ENCODE measurements around the gene ENTPD1. TPM values are rescaled to one million over a fixed set of nuclear protein-coding genes. Genes with fewer than 3 reads are reported as not detected.
"Not testable (repeated sequence)": the region's sequence is repeated elsewhere in the genome, so short reads cannot be mapped to it uniquely, and the experiment has no call there.

The ENTPD1 gene
- total RNA-seq, 2 donors from 2014 or later = 5.4 to 13.8 TPM

GRCh38 chr10:95847007-95847406 lies 91.0 kb downstream of the ENTPD1 start:
- Mint-ChIP-seq H3K27ac (no peak overlapping the region), H3K36me3 (ENCODE audit: low read depth) (no peaks in the 10 kb centered on the region), H3K4me3 (no peak overlapping the region), H3K27me3 (peaks cover 14% of the 10 kb centered on the region), H3K4me1 (peaks cover 2% of the 10 kb centered on the region)
- ATAC-seq = no peak
- no peak for DNase-seq
- no peaks in the 10 kb centered on the region for H3K9me3 ChIP-seq (ENCODE audit: control insufficient read depth, low read length, poor library complexity, severe bottlenecking)

- ATAC-seq (no peak), DNase-seq (no peak)
- peaks cover 1% of the 10 kb centered on the region for H3K27me3 Mint-ChIP-seq
- H3K4me3 Mint-ChIP-seq = no peak overlapping the region
- H3K36me3 Mint-ChIP-seq (ENCODE audit: low read depth) = no peaks in the 10 kb centered on the region
- H3K9me3 ChIP-seq (ENCODE audit: control insufficient read depth, low read length, poor library complexity, severe bottlenecking) = no peaks in the 10 kb centered on the region
- H3K4me1 Mint-ChIP-seq = no peaks in the 10 kb centered on the region
- no peak overlapping the region for H3K27ac Mint-ChIP-seq
Observed at GRCh38 chr10:95848841-95849240, 92.9 kb downstream of the ENTPD1 start.

GRCh38 chr10:95850791-95851190 lies 94.8 kb downstream of the ENTPD1 start:
- no peak for ATAC-seq
- H3K4me1 Mint-ChIP-seq = no peaks in the 10 kb centered on the region
- no peaks in the 10 kb centered on the region for H3K9me3 ChIP-seq (ENCODE audit: control insufficient read depth, low read length, poor library complexity, severe bottlenecking)
- no peak for DNase-seq
- no peak overlapping the region for H3K4me3 Mint-ChIP-seq
- H3K27ac Mint-ChIP-seq = no peak overlapping the region
- H3K27me3 Mint-ChIP-seq = no peaks in the 10 kb centered on the region
- no peaks in the 10 kb centered on the region for H3K36me3 Mint-ChIP-seq (ENCODE audit: low read depth)

- no peaks in the 10 kb centered on the region for H3K36me3 Mint-ChIP-seq (ENCODE audit: low read depth)
- H3K9me3 ChIP-seq (ENCODE audit: control insufficient read depth, low read length, poor library complexity, severe bottlenecking) = no peaks in the 10 kb centered on the region
- no peak for ATAC-seq
- H3K27me3 Mint-ChIP-seq = peaks cover 15% of the 10 kb centered on the region
- peaks cover 3% of the 10 kb centered on the region for H3K4me1 Mint-ChIP-seq
- no peak overlapping the region for H3K27ac Mint-ChIP-seq
- DNase-seq = no peak
- H3K4me3 Mint-ChIP-seq = no peak overlapping the region
Observed at GRCh38 chr10:95860166-95860940, 104.4 kb downstream of the ENTPD1 start.

- no peaks in the 10 kb centered on the region for H3K9me3 ChIP-seq (ENCODE audit: control insufficient read depth, low read length, poor library complexity, severe bottlenecking)
- Mint-ChIP-seq H3K4me3 (no peak overlapping the region), H3K27ac (no peak overlapping the region), H3K36me3 (ENCODE audit: low read depth) (no peaks in the 10 kb centered on the region), H3K4me1 (peaks cover 9% of the 10 kb centered on the region), H3K27me3 (peaks cover 15% of the 10 kb centered on the region)
- DNase-seq = no peak
- ATAC-seq = no peak
Observed at GRCh38 chr10:95861386-95861785, 105.4 kb downstream of the ENTPD1 start.

- no peaks in the 10 kb centered on the region for H3K27me3 Mint-ChIP-seq
- H3K4me3 Mint-ChIP-seq = no peak overlapping the region
- H3K4me1 Mint-ChIP-seq = peaks cover 9% of the 10 kb centered on the region
- peak overlapping the region; percentile 90 for H3K27ac Mint-ChIP-seq
- ATAC-seq = peak; percentile 96
- peak in 1 of 3 donors; percentile 6 for DNase-seq
- no peaks in the 10 kb centered on the region for H3K9me3 ChIP-seq (ENCODE audit: control insufficient read depth, low read length, poor library complexity, severe bottlenecking)
- H3K36me3 Mint-ChIP-seq (ENCODE audit: low read depth) = no peaks in the 10 kb centered on the region
Observed at GRCh38 chr10:95864906-95865813, 109.2 kb downstream of the ENTPD1 start.

GRCh38 chr10:95865814-95866466 lies 110.0 kb downstream of the ENTPD1 start:
- no peak for ATAC-seq
- no peaks in the 10 kb centered on the region for H3K36me3 Mint-ChIP-seq (ENCODE audit: low read depth)

GRCh38 chr10:95866467-95866842 lies 110.5 kb downstream of the ENTPD1 start:
- H3K4me1 Mint-ChIP-seq = peaks cover 9% of the 10 kb centered on the region
- H3K9me3 ChIP-seq (ENCODE audit: control insufficient read depth, low read length, poor library complexity, severe bottlenecking) = no peaks in the 10 kb centered on the region
- H3K4me3 Mint-ChIP-seq = no peak overlapping the region
- no peaks in the 10 kb centered on the region for H3K36me3 Mint-ChIP-seq (ENCODE audit: low read depth)
- DNase-seq (no peak), ATAC-seq (no peak)
- H3K27me3 Mint-ChIP-seq = no peaks in the 10 kb centered on the region
- H3K27ac Mint-ChIP-seq = peak overlapping the region; percentile 90

More at GRCh38 chr10:95865814-95866466, 110.0 kb downstream of the ENTPD1 start:
- Mint-ChIP-seq H3K27me3 (no peaks in the 10 kb centered on the region), H3K4me3 (no peak overlapping the region), H3K27ac (peak overlapping the region; percentile 90), H3K4me1 (peaks cover 9% of the 10 kb centered on the region)
- no peak for DNase-seq
- no peaks in the 10 kb centered on the region for H3K9me3 ChIP-seq (ENCODE audit: control insufficient read depth, low read length, poor library complexity, severe bottlenecking)

- DNase-seq = no peak
- no peak overlapping the region for H3K27ac Mint-ChIP-seq
Observed at GRCh38 chr10:95867866-95868265, 111.9 kb downstream of the ENTPD1 start.

GRCh38 chr10:95872158-95872711 lies 116.3 kb downstream of the ENTPD1 start:
- DNase-seq = no peak
- H3K27me3 Mint-ChIP-seq = no peaks in the 10 kb centered on the region
- H3K4me1 Mint-ChIP-seq = no peaks in the 10 kb centered on the region
- H3K9me3 ChIP-seq (ENCODE audit: control insufficient read depth, low read length, poor library complexity, severe bottlenecking) = no peaks in the 10 kb centered on the region
- no peak overlapping the region for H3K4me3 Mint-ChIP-seq
- H3K27ac Mint-ChIP-seq = no peak overlapping the region
- no peak for ATAC-seq
- H3K36me3 Mint-ChIP-seq (ENCODE audit: low read depth) = peaks cover 12% of the 10 kb centered on the region

More at GRCh38 chr10:95867866-95868265, 111.9 kb downstream of the ENTPD1 start:
- H3K4me1 Mint-ChIP-seq = peaks cover 9% of the 10 kb centered on the region
- no peak for ATAC-seq
- H3K4me3 Mint-ChIP-seq = no peak overlapping the region
- no peaks in the 10 kb centered on the region for H3K9me3 ChIP-seq (ENCODE audit: control insufficient read depth, low read length, poor library complexity, severe bottlenecking)
- H3K27me3 Mint-ChIP-seq = no peaks in the 10 kb centered on the region
- no peaks in the 10 kb centered on the region for H3K36me3 Mint-ChIP-seq (ENCODE audit: low read depth)

GRCh38 chr10:95873139-95873538 lies 117.2 kb downstream of the ENTPD1 start:
- Mint-ChIP-seq H3K4me3 (no peak overlapping the region), H3K27me3 (no peaks in the 10 kb centered on the region), H3K27ac (no peak overlapping the region), H3K36me3 (ENCODE audit: low read depth) (peaks cover 12% of the 10 kb centered on the region), H3K4me1 (no peaks in the 10 kb centered on the region)
- ATAC-seq (no peak), DNase-seq (no peak)
- H3K9me3 ChIP-seq (ENCODE audit: control insufficient read depth, low read length, poor library complexity, severe bottlenecking) = no peaks in the 10 kb centered on the region

GRCh38 chr10:95873651-95874050 lies 117.7 kb downstream of the ENTPD1 start:
- no peaks in the 10 kb centered on the region for H3K4me1 Mint-ChIP-seq
- H3K9me3 ChIP-seq (ENCODE audit: control insufficient read depth, low read length, poor library complexity, severe bottlenecking) = no peaks in the 10 kb centered on the region
- no peak for DNase-seq
- ATAC-seq = no peak
- no peaks in the 10 kb centered on the region for H3K27me3 Mint-ChIP-seq
- H3K36me3 Mint-ChIP-seq (ENCODE audit: low read depth) = peaks cover 14% of the 10 kb centered on the region
- no peak overlapping the region for H3K27ac Mint-ChIP-seq
- no peak overlapping the region for H3K4me3 Mint-ChIP-seq

GRCh38 chr10:95874783-95875182 lies 118.8 kb downstream of the ENTPD1 start:
- H3K27ac Mint-ChIP-seq; H3K9me3 ChIP-seq (ENCODE audit: control insufficient read depth, low read length, poor library complexity, severe bottlenecking); H3K4me3 Mint-ChIP-seq; H3K27me3 Mint-ChIP-seq; DNase-seq; H3K4me1 Mint-ChIP-seq; ATAC-seq: not testable (repeated sequence)
- H3K36me3 Mint-ChIP-seq (ENCODE audit: low read depth) = peaks cover 14% of the 10 kb centered on the region
